ENCODE measurements around the gene HNRNPUL2.

The HNRNPUL2 gene

DNA sequence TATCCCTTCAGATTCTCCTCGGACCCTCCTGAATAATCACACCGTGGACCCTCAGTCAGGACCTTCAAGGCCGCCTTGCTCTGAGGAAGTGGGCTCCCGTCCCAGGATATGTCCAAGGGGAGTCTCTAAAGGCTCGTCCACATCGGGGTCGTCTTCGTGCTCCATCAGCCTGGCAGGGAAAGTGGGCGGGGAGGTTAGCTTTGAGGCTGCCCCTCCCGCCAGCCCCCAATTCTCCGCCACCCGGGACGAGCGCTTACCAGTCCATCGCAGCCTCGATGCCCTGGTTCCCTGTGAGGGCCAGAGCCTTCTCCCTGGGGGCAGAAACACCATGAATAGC lies 48.9 kb downstream of the HNRNPUL2 start:
- H3K79me2 ChIP-seq (ENCODE audit: insufficient read depth, low read length) = peaks cover 21% of the 10 kb centered on the region; the same call in 1 of the 2 replicates
- peak overlapping the region; percentile 56 for H3K27ac ChIP-seq (ENCODE audit: low read depth, low read length)
- H3K9ac ChIP-seq (ENCODE audit: low read length) = peak overlapping the region; percentile 92
- no peaks in the 10 kb centered on the region for H4K20me1 ChIP-seq (ENCODE audit: low read depth, low read length)
- no peaks in the 10 kb centered on the region for H3K9me2 ChIP-seq (replicated peaks; ENCODE audit: insufficient read depth, low read length)
- H3K27me3 ChIP-seq (ENCODE audit: low read length) = no peaks in the 10 kb centered on the region
- TF ChIP-seq EZH2phosphoT487 (conservative IDR thresholded peaks at IDR 0.05; ENCODE audit: low read length) = no peak
- TF ChIP-seq, protein P1, sequence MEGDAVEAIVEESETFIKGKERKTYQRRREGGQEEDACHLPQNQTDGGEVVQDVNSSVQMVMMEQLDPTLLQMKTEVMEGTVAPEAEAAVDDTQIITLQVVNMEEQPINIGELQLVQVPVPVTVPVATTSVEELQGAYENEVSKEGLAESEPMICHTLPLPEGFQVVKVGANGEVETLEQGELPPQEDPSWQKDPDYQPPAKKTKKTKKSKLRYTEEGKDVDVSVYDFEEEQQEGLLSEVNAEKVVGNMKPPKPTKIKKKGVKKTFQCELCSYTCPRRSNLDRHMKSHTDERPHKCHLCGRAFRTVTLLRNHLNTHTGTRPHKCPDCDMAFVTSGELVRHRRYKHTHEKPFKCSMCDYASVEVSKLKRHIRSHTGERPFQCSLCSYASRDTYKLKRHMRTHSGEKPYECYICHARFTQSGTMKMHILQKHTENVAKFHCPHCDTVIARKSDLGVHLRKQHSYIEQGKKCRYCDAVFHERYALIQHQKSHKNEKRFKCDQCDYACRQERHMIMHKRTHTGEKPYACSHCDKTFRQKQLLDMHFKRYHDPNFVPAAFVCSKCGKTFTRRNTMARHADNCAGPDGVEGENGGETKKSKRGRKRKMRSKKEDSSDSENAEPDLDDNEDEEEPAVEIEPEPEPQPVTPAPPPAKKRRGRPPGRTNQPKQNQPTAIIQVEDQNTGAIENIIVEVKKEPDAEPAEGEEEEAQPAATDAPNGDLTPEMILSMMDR (IDR thresholded peaks at IDR 0.05; ENCODE audit: insufficient read depth, low read length, poor library complexity, severe bottlenecking) = no peak
- peaks cover 19% of the 10 kb centered on the region for H3F3A ChIP-seq (ENCODE audit: insufficient read depth)
- H3K4me3 ChIP-seq (ENCODE audit: insufficient read depth, low read length, poor library complexity, severe bottlenecking) = peak overlapping the region; percentile 90
- no peaks in the 10 kb centered on the region for H3K36me3 ChIP-seq (ENCODE audit: low read length)
- H3K9me3 ChIP-seq (ENCODE audit: insufficient read depth, low read length) = no peaks in the 10 kb centered on the region
- no peak overlapping the region for H2AFZ ChIP-seq (ENCODE audit: low read depth, low read length, severe bottlenecking)
- H3K4me2 ChIP-seq (ENCODE audit: low read depth, low read length, poor library complexity, severe bottlenecking) = peak overlapping the region; percentile 64

DNA sequence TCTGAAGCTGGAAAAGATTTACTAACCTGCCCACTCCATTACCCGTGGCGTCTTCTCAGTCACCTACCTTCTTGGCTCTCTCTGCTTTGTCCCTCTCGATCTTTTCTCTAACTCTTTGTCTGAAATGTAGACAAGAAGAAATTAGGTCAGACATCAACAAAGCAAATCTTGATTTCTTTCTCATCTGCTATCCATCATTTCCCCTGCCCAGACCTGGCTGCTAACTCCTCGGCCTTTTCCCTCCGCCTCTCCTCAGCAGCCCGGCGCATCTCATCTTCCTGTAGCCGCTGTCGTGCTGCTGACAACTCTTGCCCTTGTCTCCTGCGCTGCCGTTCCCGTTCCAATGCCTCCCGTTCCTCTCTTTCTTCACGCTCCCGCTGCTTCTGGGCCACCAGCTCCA lies 49.5 kb downstream of the HNRNPUL2 start:
- H3K27me3 ChIP-seq (ENCODE audit: low read length) = no peaks in the 10 kb centered on the region
- no peak for TF ChIP-seq EZH2phosphoT487 (conservative IDR thresholded peaks at IDR 0.05; ENCODE audit: low read length)
- TF ChIP-seq, protein P1 (IDR thresholded peaks at IDR 0.05; ENCODE audit: insufficient read depth, low read length, poor library complexity, severe bottlenecking) = no peak
- H3K79me2 ChIP-seq (ENCODE audit: insufficient read depth, low read length) = peaks cover 27% of the 10 kb centered on the region; the same call in 1 of the 2 replicates
- peaks cover 26% of the 10 kb centered on the region for H3F3A ChIP-seq (ENCODE audit: insufficient read depth)
- no peak overlapping the region for H2AFZ ChIP-seq (ENCODE audit: low read depth, low read length, severe bottlenecking)
- H3K27ac ChIP-seq (ENCODE audit: low read depth, low read length) = no peak overlapping the region
- H3K4me2 ChIP-seq (ENCODE audit: low read depth, low read length, poor library complexity, severe bottlenecking) = peak overlapping the region; percentile 64
- H3K9ac ChIP-seq (ENCODE audit: low read length) = peak overlapping the region; percentile 92
- H3K36me3 ChIP-seq (ENCODE audit: low read length) = no peaks in the 10 kb centered on the region
- no peaks in the 10 kb centered on the region for H4K20me1 ChIP-seq (ENCODE audit: low read depth, low read length)
- H3K9me3 ChIP-seq (ENCODE audit: insufficient read depth, low read length) = no peaks in the 10 kb centered on the region
- H3K9me2 ChIP-seq (replicated peaks; ENCODE audit: insufficient read depth, low read length) = no peaks in the 10 kb centered on the region
- H3K4me3 ChIP-seq (ENCODE audit: insufficient read depth, low read length, poor library complexity, severe bottlenecking) = peak overlapping the region; percentile 90

DNA sequence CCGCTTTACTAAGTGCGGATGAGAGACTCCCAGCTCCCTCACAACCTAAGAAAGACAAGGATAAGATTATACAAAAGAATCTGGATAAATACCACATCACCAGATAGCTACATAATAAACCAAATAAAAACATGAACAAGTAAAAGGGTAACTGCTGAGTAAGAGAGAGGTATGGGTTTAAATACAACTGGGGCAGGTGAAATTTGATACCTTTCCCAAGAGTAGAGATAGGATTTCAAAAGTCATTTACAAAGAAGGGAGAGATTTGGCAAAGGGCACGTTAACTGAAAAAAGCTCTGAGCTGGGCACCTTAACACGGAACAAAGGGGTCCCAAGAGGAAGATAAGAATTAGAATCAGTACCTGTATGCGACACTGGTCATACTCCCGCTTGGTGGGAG lies 50.1 kb downstream of the HNRNPUL2 start:
- no peak overlapping the region for H2AFZ ChIP-seq (ENCODE audit: low read depth, low read length, severe bottlenecking)
- H3K9ac ChIP-seq (ENCODE audit: low read length) = no peak overlapping the region
- H3F3A ChIP-seq (ENCODE audit: insufficient read depth) = peaks cover 26% of the 10 kb centered on the region
- no peaks in the 10 kb centered on the region for H3K27me3 ChIP-seq (ENCODE audit: low read length)
- no peaks in the 10 kb centered on the region for H3K9me2 ChIP-seq (replicated peaks; ENCODE audit: insufficient read depth, low read length)
- peak overlapping the region; percentile 64 for H3K4me2 ChIP-seq (ENCODE audit: low read depth, low read length, poor library complexity, severe bottlenecking)
- no peak overlapping the region for H3K27ac ChIP-seq (ENCODE audit: low read depth, low read length)
- no peak overlapping the region for H3K4me3 ChIP-seq (ENCODE audit: insufficient read depth, low read length, poor library complexity, severe bottlenecking)
- H4K20me1 ChIP-seq (ENCODE audit: low read depth, low read length) = no peaks in the 10 kb centered on the region
- no peaks in the 10 kb centered on the region for H3K9me3 ChIP-seq (ENCODE audit: insufficient read depth, low read length)
- H3K36me3 ChIP-seq (ENCODE audit: low read length) = no peaks in the 10 kb centered on the region
- peaks cover 32% of the 10 kb centered on the region; the same call in 1 of the 2 replicates for H3K79me2 ChIP-seq (ENCODE audit: insufficient read depth, low read length)
- TF ChIP-seq, protein P1 (IDR thresholded peaks at IDR 0.05; ENCODE audit: insufficient read depth, low read length, poor library complexity, severe bottlenecking) = no peak
- no peak for TF ChIP-seq EZH2phosphoT487 (conservative IDR thresholded peaks at IDR 0.05; ENCODE audit: low read length)

All from SU-DHL-6 (cell line).